Lung microvascular endothelial cell (primary cell): ENCODE measurements around the gene ZNF829. TPM values are rescaled to one million over a fixed set of nuclear protein-coding genes. Genes with fewer than 3 reads are reported as not detected.

Source experiments
- total RNA-seq: library from RNA; depleted of rRNA; stranded (reverse); fragments of >200 nt; gene quantifications from 2 replicates; pipeline ENCODE4 v1.2.1, GENCODE V29; 2014

Gene ZNF829
- total RNA-seq, 1 donor from 2014 or later = 1.4 TPM

Other genes starting within 250 kb of the ZNF829 start
- 5.2 and 9.1 TPM in 2 replicates for gene ZNF461, start 249.5 kb downstream of the ZNF829 start, total RNA-seq
- 3.7 and 5.0 TPM in 2 replicates for gene ZNF567, start 228.7 kb downstream of the ZNF829 start, total RNA-seq
- gene ZNF850, start 143.5 kb downstream of the ZNF829 start, total RNA-seq = 2.4 and 3.0 TPM in 2 replicates
- 5.7 and 10.5 TPM in 2 replicates for gene ZNF790, start 77.9 kb downstream of the ZNF829 start, total RNA-seq
- gene ZNF345, start 65.4 kb downstream of the ZNF829 start, total RNA-seq = 2.8 and 6.3 TPM in 2 replicates
- gene ZNF568, start within 50 bp of the ZNF829 start, total RNA-seq = 7.8 and 12.1 TPM in 2 replicates
- gene ZNF420, start 162.1 kb upstream of the ZNF829 start, total RNA-seq = 5.7 and 11.3 TPM in 2 replicates